T47D (cell line): ENCODE measurements around the gene MTG1.
"Not testable (repeated sequence)": the region's sequence is repeated elsewhere in the genome, so short reads cannot be mapped to it uniquely, and the experiment has no call there.

Source experiments
- DNase-seq, 2 experiments: peaks; one replicate each; pipeline versions ENCODE4 v3.0.0 to v3.0.0-alpha.2; 2011 to 2012; ENCODE audit warnings: low read depth in 1 of 2, low spot score in 1 of 2
- JUND ChIP-seq: IDR thresholded peaks from 2 replicates; pipeline ENCODE4 v1.6.1; 2012; ENCODE audit warnings: low read depth
- in situ Hi-C: cut with HindIII; loops from 2 replicates; pipeline ENCODE4 v1.10.0; 2016; ENCODE audit warnings: low sequenced_read_pairs, low pct_unique_long_range_greater_than_20kb

Gene MTG1

DNA sequence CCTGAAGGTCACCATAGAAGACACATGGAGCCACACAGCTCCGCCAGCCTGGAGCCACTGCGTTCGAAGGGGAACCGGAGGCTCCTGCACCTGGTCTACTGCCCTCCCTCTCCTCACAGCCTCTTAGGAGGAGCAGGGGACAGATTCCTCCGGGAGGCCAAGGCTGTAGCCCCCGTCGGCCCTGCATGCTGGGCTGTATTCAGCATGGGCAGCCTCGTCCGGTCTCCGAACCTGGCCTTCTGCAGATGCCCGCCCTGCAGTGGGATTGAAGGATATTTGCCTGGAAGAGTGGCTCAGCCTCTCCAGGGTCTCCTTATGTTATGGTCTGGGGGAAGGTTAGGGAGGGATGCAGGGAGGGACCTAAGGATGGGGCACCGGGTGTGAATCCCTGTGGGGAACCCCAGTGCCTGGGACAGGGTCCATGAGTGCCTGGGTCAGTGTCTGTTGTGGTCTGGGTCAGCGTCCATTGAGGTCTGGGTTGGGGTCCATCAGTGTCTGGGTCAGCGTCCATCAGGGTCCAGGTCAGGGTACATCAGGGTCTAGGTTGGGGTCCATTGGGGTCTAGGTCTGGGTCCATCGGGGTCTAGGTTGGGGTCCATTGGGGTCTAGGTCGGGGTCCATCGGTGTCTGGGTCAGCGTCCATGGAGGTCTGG, 46.8 kb downstream of the MTG1 start:
- no peak for TF ChIP-seq JUND
- in situ Hi-C loops: no loop called here
- DNase-seq: no peak

- DNase-seq, in situ Hi-C loops: not testable (repeated sequence)
Measured at GRCh38 chr10:133441356-133441755, 47.4 kb downstream of the MTG1 start.

- TF ChIP-seq JUND: no peak
- in situ Hi-C loops: no loop called here
- DNase-seq: no peak
Measured at GRCh38 chr10:133441780-133442179, 47.8 kb downstream of the MTG1 start.

DNA sequence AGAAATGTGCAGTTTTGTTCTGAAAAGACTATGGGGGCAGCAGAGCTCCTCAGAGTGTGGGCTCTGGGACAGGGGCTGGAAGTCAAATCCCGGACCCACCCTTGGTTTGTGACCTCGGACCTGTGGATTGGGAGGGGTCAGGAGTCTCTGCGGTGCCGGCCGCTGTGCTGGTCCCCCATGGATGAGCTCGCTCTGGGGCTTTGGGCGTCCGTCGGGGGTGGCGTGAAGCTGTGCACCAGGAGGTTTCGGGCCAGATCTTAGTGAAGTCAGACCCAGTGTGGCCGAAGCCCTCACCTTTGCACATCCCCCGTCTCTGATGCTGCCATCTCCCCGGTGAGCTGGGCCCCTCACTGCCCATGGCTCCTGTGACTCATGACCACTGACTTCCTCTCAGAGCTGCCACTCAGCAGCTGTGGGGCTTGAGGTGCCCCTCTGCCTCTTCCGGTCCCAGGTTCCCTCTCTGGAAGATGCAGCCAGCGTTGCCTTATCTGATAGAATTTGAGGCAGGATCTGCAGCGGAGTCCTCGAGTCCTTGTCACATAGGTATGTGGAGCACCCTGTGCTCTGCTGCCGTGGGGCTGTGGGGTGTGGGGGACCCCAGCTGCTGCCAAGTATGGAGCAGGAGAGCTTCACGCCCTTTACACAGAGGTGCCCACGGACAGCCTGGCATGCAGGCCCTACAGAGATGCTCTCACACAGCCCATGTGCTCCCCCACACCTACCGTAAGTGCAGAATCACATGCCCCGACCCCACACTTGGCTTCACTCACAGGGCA, 48.4 kb downstream of the MTG1 start:
- no peak for DNase-seq
- no peak for TF ChIP-seq JUND
- in situ Hi-C loops: no loop called here

GRCh38 chr10:133442967-133443924, 49.3 kb downstream of the MTG1 start:
- DNase-seq: no peak
- in situ Hi-C loops: no loop called here
- no peak for TF ChIP-seq JUND

DNA sequence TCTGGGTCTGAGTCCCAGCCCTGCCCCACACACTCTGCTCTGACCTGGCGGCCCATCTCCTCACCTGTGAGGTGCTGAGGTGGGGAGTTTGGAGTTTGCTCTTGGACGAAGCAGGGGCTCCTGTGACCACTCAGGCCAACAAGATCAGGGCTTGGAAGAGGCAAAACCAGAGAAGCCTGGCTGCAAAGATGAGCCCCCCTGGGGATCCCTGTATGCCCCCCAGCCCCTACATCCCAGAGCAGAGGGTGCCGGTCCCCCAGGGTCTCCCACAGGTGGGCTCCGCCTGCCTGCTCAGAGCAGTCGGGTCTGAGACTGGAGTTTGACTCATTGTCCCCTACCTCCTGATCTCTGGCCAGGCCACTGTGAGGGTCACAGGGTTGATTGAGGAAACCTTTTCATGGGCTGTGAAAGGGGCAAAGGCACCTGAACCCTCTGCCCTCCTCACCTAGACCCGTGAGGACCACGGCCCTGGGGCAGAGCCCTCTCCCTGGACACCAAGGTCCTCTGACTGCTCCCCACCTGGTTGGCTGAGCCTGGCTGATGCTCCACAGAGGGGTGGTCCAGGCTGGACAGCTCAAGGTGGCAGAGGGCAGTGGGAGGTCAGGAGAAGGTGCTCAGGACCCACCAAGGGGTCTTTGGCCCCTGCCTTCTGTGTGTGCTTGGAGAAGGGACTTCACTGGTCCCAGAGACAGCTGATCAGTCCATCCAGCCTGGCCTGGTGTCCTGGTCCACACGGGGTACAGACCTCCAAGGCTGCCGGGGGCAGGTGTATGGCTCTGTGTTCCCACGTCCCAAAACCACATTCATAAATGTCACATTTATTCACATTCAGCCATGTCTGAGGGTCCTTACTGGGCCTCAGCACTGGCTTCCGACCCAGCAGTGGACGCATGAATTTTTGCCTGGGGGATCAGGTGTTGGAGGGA, 50.6 kb downstream of the MTG1 start:
- no peak for TF ChIP-seq JUND
- DNase-seq: no peak
- in situ Hi-C loops: no loop called here

DNA sequence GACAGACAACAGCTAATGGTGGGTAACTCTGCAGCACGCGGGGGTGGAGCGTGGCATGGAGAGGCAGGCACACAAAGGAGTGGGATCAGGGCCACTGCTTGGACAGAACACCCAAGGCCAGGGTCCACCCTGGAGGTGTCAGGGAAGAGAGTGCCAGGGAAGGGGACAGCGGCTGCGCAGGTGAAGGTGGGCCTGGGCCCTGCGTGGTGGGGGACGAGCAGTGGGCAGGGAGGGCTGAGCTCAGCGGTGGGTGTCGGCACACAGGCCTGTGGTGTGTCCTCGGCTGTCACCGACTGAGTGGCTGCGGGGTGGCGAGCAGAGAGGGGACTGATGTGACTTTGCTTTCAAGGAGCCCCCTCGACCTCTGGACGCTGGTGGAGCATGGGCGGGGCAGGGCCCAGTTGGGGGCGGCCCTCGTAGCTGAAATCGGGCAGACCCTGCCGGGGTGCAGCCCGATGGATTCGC, 51.3 kb downstream of the MTG1 start:
- in situ Hi-C loops: no loop called here
- DNase-seq: no peak
- TF ChIP-seq JUND: no peak

GRCh38 chr10:133445751-133446708, 52.1 kb downstream of the MTG1 start:
- no peak for TF ChIP-seq JUND
- no peak for DNase-seq
- in situ Hi-C loops: no loop called here

GRCh38 chr10:133446979-133447378, 53.0 kb downstream of the MTG1 start:
- no peak for DNase-seq
- in situ Hi-C loops: no loop called here
- no peak for TF ChIP-seq JUND

GRCh38 chr10:133448120-133448519, 54.2 kb downstream of the MTG1 start:
- in situ Hi-C loops: no loop called here
- no peak for TF ChIP-seq JUND
- no peak for DNase-seq

DNA sequence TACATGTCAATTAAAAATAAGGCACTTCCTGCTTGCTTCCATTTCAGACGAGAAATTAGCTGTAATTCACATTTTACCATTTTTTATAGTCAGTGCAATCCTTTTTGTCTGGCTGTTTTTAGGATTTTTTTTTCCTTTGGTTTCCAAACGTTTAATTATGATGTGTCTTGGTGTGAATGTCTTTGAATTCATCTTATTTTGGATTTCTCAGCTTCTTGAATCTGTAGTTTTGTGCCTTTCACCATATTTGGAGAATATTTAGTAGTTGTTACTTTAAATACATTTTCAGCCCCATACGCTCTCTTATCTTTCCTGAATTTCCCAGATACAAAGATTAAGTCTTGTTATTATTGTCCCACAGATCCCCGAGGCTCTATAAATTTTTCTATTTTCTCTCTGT, 57.4 kb downstream of the MTG1 start:
- in situ Hi-C loops: no loop called here
- no peak for TF ChIP-seq JUND
- no peak for DNase-seq
